Measurements from ENCODE around the gene IL27RA.

Gene IL27RA

DNA sequence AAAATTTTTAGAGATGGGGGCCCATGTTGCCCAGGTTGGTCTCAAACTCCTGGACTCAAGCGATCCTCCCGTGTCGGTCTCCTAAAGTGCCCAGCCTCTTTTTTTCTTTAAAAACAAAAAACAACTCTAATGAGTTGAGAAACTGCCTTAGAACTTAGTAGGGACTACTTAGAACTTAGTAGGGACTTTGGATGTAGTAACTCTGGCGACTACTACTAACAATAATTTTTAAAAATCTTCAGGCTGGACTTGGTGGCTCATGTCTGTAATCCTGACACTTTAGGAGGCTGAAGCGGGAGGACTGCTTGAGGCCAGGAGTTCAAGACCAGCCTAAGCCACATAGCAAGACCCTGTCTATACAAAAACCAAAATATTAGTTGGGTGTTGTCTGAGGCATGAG, 54.5 kb downstream of the IL27RA start:
- TF ChIP-seq, protein P1, sequence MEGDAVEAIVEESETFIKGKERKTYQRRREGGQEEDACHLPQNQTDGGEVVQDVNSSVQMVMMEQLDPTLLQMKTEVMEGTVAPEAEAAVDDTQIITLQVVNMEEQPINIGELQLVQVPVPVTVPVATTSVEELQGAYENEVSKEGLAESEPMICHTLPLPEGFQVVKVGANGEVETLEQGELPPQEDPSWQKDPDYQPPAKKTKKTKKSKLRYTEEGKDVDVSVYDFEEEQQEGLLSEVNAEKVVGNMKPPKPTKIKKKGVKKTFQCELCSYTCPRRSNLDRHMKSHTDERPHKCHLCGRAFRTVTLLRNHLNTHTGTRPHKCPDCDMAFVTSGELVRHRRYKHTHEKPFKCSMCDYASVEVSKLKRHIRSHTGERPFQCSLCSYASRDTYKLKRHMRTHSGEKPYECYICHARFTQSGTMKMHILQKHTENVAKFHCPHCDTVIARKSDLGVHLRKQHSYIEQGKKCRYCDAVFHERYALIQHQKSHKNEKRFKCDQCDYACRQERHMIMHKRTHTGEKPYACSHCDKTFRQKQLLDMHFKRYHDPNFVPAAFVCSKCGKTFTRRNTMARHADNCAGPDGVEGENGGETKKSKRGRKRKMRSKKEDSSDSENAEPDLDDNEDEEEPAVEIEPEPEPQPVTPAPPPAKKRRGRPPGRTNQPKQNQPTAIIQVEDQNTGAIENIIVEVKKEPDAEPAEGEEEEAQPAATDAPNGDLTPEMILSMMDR (conservative IDR thresholded peaks at IDR 0.05) = no peak
- no peak overlapping the region for H3K27ac ChIP-seq

- TF ChIP-seq, protein P1 (conservative IDR thresholded peaks at IDR 0.05) = no peak
- H3K27ac ChIP-seq = peak overlapping the region; percentile 90
These were observed 57.3 kb downstream of the IL27RA start for GRCh38 chr19:14088634-14089411.

DNA sequence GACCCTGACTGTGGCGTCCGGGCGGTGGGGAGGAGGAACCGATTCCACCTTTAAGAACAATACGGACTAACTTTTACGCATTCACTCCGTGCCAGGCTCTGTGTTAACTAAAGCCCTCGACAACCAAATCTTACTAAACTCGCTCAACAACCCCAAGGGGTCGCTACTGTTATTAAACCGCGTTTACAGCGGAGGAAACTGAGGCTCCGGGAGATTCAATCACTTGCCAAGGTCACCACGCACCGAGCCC, 57.8 kb downstream of the IL27RA start:
- H3K27ac ChIP-seq = peak overlapping the region; percentile 90
- TF ChIP-seq, protein P1 (conservative IDR thresholded peaks at IDR 0.05) = no peak

GRCh38 chr19:14089662-14090508, 58.3 kb downstream of the IL27RA start:
- peak overlapping the region; percentile 90 for H3K27ac ChIP-seq
- TF ChIP-seq, protein P1 (conservative IDR thresholded peaks at IDR 0.05) = peak; percentile 46

DNA sequence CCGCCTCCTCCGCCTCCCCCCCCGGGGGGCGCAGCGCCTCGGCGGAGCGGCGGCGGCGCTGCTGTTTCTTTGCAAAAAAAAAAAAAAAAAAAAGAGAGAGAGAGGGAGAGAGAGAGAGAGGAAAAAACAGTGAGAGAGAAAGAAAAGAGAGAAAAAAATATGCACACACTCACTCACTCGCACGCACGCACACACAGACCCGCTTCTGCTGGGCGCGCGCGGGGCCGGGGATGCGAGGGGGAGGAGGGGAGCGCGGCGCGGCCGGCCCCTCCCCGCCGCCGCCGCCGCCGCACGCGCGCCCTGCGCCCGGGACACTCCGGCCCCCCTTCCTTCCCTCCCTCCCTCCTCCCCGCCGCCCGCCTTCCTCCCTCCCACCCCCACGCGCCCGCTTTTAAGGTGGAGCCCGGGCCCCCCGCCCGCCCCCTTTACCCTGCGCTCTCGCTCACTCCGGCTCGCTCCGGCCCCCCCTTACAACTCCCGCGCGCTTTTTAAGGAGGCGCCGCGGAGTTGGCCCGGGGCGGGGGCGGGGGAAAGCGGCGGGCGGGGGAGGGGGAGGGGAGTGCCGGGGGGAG, 59.0 kb downstream of the IL27RA start, which contains the start of gene SAMD1:
Gene SAMD1 (minus strand): TSS at position 243 of the 572 bp plus-strand sequence.
- H3K27ac ChIP-seq = peak within 1 kb of the TSS; percentile 90
- TF ChIP-seq, protein P1 (conservative IDR thresholded peaks at IDR 0.05) = no peak

- TF ChIP-seq, protein P1 (conservative IDR thresholded peaks at IDR 0.05) = peak; percentile 36
- peak overlapping the region; percentile 90 for H3K27ac ChIP-seq
These were observed 59.7 kb downstream of the IL27RA start for GRCh38 chr19:14091081-14091812.

All from VCaP (cell line).